Activated CD8-positive, alpha-beta memory T cell treated with anti-CD3 and anti-CD28 coated beads, Interleukin-2, amount 50 U/mL, for 24 hours (primary cell): ENCODE measurements around the gene FKBP1A.
"Not testable (repeated sequence)": the region's sequence is repeated elsewhere in the genome, so short reads cannot be mapped to it uniquely, and the experiment has no call there.

Source experiments
- DNase-seq: peaks from one replicate; pipeline ENCODE4 v3.0.0-alpha.2; 2020; ENCODE audit errors: extremely low read depth

FKBP1A gene

DNA sequence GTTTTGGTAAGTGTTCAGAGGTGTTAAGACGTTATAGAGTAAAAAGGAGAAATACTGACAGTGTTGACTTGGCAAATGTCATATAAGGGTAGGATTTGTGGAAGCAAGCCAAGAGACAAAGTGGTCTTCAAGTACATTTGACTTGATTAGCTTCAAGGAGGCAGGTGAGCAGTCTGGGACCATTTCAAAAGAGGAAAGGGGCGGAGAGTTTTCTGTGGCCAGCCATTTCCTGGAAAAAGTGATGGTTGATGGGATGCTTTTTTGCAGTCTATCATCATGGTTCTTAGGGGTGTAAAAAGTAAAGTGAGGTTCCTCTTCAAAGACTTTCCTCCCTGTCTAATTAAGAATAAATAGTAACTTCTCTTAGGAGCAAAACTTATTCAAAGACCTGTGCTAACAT, 28.7 kb downstream of the FKBP1A start:
- no peak for DNase-seq

DNA sequence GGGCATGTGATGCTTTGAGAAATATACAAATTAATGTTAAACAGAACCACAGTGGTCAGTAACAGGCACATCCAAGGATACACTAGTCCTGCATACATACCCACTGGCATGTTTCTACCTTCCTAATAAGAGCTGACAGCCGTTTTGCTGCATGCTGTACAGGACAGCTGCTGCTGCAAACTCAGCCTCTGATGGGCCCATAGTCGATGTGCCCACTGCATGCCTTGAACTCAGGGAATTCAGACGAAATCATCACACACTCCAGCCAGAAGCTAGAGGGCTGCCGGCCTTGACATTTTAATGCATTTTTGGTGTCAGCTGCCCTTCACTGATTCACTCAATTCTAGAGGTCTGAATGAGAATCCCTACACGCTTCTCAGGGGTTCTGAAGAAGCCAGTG, 29.3 kb downstream of the FKBP1A start:
- no peak for DNase-seq

DNA sequence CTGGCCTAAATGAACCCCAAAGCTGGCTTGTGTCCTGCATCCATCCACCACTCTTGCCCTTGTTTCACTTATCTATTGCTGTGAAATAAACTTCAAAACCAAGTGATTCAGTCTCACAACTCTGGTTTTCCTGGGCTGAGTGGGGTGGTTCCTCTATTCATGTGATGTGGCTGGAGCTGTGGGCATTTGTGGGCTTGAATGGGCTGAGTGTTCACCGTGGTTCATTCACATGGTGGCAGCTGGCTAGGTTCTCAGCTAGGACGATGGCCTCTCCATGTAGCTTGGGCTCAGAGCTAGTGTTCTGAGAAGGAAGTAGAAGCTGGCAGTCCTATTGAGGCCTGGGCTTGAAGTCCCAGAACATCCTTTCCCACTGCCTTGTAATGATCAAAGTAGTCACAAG, 30.4 kb downstream of the FKBP1A start:
- DNase-seq: no peak

DNA sequence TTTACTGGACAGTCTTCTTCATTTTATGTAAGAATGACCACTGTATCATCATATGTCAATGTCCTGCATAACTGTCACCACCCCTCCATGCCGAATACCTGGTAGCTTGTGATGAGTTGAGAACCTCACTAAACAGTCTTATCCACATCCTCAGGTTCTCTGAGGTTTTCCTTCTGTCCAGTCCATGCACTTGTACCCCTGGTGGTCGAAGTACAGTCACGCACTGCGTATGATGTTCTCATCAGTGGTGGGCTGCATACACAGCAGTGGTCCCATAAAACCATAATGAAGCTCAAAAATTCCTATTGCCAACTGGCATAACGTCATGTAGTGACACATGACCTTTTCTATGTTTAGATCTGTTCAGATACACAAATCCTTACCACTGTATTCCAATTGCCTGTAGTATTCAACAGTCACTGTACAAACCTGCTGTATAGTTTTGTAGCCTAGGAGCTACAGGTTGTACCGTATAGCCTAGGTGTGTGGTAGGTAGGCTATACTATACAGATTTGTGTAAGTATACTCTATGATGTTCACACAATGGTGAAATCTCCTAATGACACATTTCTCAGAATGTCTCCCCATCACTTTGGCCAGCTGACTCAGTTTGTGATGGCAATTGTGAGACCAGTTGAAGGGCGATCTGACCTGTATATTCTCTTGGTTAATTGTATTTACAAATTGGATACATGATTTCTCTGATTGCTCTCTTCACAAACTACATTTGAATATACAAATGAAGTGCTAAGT, 32.6 kb downstream of the FKBP1A start:
- no peak for DNase-seq

DNA sequence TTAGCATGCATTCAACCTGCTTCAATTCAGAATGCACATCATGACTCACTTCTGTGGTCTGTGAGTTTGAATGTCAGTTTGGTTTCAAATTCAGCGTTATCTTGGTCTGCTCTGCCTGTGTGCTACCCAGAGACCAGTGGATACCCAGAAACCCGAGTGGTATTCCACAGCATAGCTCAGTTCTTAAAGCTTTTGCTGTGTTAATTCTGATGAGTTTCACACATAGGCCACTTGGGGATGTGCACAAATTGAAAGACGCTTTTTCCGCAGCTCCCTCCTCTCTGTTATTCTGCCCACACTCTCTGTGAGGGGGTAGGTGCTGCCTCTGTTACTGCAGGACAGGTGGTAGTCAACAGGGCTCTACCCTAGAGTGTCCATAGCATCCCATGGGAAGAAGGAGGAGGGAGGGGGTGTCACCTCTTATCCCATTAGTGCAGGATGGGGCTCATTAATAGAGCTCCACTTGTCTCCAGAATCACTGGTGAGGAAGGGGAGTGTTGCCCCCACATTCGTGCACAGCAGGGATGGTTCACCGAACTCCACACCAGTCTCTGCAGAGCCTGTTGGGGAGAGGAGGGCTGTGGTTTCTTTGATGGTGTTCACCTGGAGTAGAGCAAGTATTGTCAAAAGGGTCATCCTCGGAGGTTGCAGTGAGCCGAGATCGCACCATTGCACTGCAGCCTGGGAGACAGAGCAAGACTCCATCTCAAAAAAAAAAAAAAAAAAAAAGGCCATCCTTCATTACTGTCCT, 34.8 kb downstream of the FKBP1A start:
- no peak for DNase-seq

DNA sequence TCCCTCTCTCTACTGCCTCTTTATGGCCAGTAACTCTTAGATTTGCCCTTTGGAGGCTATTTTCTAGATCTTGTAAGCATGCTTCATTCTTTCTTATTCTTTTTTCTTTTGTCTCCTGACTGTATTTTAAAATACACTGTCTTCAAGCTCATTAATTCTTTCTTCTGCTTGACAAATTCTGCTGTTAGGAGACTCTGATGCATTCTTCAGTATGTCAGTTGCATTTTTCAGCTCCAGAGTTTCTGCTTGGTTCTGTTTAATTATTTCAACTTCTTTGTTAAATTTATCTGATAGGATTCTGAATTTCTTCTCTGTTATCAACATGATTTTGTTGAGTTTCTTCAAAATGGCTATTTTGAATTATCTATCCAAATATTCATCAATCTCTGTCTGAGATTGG, 38.9 kb downstream of the FKBP1A start:
- DNase-seq: no peak

DNA sequence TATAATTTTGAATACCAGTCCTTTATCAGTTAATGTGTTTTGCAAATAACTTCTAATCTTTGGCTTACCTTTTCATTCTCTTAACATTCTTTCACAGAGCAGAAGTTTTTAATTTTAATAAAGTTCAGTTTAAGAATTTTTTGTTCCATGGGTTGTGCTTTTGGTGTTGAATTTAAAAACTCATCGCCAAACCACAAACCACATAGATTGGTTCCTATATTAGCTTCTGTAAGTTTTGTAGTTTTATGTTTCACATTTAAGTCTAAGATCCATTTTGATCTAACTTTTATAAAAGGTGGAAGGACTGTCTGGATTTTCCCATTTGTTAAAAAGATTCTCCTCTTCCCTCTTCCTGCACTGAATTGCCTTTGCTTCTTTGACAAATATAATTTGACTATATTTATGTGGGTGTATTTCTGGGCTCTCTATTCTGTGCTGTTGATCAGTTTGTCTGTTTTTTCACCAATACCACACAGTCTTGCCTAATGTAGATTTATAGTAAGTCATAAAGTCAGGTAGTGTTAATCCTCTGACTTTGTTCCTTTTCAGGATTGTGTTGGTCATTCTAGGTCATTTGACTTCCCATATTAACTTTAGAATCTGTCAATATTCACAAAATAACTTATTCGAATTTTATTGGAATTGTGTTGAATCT, 46.4 kb downstream of the FKBP1A start:
- no peak for DNase-seq

DNA sequence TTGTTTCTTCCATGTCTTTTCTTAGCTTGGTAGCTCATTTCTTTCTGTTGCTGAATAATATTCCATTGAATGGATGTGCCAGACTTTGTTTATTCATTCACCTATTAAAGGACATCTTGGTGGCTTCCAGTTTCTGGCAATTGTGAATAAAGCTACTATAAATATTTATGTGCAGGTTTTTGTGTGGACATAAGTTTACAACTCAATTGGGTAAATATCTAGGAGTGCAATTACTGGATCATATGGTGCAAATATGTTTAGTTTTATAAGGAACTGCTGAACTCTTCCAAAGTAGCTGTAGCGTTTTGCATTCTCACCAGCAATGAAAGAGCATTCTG, 47.1 kb downstream of the FKBP1A start:
- no peak for DNase-seq

DNA sequence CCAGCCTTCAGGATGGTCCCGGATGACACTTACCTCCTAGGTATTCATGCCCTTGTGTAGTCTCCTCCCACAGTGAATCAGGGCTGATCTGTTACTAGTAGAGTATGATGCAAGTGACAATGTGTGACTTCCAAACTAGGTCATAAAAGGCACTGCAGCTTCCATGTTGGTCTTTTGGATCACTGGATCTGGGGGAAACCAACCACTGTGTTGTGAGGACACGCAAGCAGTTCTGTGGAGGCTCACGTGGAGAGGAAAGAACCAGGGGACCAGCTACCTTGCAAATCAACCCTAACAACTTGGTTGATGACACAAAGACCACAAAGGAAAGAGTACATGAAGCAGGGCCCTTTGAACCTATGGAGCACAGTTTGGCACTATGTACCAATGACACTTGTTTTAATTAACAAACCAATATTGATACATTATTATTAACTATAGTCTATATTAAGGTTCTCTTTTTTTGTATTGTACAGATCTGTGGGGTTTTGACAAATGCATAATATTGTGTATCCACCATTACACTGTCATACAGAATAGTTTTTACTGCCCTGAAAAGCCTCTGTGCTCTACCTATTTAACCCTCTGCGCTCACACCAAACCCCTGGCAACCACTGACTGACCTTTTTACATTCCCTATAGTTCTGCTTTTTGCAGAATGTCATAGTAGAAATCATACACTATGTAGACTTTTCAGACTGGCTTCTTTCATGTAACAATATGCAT, 47.7 kb downstream of the FKBP1A start:
- DNase-seq: no peak

DNA sequence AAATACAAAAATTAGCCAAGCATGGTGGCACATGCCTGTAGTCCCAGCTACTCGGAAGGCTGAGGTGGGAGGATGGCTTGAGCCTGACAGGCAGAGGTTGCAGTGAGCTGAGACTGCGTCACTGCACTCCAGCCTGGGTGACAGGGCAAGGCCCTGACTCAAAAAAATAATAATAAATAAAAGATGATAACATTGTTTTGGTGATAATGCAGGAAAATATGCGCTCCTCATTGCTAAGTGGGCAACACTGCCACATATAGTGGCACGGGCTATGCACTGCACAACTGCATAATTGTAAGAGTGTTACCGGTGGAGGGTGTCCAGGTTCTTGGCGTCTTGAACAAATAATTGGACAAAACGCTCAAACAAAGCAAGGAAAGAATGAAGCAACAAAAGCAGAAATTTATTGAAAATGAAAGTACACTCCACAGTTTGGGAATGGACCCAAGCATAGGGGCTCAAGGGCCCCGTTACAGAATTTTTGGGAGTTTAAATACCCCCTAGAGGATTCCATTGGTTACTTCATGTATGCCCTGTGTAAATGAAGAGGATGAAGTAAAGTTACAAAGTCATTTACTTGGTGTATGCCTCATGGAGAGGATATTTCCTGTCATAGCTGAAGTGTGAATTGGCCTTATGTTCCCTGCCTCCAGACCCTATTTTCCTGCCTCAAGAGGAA, 49.3 kb downstream of the FKBP1A start:
- DNase-seq: not testable (repeated sequence)

DNA sequence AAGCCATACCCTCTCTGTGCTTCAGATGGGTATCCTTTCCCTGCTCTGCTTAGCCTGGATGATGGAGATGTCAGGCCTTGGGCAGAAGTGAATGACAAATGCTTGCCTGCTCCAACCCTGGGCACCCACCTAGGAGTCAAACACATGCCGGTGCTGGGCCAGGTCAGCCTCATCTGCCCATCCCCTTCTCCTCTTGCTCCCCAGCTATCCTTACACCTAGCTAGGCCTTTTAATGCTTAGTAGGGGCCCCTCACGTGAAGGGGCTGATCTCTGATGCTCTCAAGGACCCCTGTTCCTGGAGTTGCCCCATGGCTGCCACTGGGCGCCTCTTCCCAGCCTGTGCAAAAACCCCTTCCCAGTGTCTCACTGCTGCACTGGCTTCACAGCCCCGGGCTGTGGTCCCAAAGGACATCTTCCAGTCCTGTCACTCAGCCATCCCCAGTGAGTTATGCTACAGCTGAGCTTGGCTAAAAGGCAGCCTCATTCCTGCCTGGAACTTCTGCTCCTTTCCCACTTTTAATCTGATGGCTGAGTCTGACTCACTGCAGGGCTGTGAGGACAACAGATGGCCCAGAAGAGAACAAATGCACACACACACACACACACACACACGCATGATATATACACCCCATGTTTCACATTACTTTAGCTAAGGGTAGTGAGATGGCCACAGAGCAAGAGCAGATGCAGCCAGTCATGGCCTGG, 51.1 kb downstream of the FKBP1A start:
- DNase-seq: no peak

DNA sequence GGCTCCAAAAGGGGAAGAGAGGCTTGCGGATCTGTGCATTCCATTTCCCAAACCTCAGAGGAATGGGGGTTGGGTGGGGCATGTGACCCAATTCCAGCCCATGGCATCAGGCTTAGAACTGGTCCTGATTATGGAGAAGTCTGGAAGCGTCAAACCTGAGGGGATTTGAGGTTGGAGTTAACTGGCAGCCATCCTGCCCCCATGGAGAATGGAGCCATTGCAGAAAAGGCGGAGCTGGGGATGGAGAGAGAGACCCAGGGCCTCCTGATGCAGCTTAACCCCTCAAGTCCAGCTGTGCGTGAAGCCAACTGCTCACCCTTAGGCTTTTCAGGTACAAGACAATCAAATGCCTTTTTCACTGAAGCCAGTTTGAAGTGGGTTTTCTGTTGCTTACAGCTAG, 54.1 kb downstream of the FKBP1A start:
- DNase-seq: no peak

DNA sequence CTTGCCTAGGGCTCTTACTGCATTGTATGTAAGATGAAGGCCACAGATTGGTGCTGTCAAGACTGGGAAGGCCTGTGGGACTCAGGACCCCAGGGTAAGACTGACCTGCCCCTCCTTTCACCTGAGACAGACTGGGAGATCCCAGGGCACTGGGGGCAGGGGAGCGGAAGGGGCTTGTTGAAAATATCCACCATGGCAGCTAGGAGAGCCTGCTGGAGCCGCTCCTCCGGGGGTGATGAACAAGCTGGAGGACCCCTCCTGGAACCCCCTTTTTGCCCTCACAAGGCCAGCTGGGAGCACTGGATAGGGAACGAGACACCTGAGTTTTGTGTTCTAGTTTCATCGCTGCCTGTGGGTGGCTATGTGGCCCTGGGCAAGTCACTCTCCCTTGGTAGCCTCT, 54.8 kb downstream of the FKBP1A start:
- DNase-seq: no peak

DNA sequence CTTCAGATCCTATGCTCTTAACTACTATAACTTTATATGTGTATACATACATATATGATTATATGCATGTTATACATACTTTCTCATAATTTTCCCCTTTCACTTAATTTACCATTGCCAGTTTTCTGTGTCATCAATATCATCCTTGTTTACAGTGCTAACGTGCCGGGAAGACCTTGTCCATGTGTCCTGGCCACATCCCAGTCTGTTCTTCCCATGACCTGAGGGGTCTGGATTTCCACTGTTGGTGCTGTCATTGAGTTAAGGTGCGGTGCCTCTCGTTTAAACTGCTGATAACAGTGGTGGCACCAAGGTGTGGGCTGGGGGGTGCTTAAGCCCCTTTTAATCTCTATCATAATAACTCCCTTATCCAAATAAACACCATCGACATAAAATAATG, 55.4 kb downstream of the FKBP1A start:
- no peak for DNase-seq

DNA sequence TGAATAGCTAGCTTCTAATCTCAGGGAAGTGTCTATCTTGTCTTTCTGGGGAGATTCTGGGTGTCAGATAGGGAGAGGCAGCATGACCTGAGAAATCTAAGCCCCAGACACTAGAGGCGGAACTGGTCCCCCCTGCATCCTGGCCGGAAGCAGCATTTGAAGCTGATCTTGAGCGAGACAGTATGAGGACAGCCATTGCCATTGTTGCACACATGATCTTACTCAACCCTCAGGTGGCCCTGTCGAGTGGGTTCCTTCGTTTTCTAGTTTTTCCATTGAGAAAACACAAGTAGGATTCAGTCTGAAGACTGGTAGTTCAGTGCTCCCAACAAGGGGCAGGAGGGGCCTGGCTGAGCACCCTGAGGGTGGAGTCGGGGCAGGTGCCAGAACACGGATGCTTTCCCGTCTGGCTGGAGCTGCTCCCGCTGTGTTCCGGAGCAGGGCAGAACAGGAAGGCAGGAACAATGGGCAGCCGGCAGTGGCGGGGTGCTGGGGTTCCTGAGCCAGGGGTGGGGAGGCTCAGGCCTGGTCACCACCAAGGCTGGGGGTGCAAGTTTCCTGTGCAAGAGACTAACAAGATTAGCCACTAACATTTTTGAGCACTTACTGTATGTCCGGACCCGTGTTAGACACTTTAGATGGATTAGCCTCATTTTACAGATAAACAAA, 56.0 kb downstream of the FKBP1A start:
- no peak for DNase-seq

DNA sequence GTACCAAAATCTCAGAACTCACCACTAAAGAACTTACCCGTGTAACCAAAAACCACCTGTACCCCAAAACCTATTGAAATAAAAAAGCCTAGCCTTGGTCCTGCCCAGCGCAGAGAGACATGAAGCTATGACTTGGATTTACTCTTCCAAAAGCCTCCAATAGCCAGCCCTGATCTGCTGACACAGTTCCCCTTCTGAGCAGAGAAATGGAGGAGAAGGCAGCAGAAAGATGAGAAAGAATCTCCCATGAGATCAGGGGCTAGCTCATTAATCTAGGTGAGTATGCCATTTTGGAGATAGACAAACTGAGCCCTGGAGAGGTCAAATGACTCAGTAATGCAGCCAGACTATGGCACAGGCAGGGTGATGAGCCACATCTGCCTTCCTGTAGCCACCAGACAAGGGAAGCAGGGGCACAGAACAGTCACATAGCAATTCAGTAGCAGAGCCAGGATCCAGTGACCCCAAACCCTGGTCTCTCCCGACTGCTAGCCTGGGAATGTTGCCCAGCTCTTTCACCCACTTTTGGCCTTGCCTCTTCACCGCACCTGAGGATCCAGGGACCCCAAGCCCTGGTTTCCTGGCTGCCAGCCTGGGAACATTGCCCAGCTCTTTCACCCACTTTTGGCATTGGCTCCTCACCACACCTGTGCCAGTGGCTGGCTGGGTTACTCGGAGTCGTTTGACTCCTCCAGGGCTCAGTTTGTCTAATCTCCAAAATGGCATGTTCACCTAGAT, 56.7 kb downstream of the FKBP1A start:
- no peak for DNase-seq

DNA sequence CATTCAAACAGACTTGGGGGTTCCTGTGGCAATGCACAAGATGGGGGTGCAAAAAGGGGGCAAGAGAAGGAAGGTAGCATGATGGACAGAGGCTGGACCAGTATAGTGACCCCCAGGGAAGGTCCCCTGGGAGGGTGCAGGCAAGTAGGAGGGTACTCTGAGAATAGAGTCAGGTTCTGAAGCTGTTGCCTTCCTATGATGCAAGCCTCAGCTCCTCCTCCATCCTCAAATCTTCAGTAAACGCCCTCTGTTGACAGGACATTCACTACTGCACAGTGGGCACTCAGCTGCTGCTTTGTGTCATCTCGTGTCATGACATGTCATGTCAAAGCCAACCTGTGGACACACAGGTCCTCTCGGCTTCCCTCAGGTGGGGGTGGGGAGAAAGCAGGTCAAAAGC, 58.1 kb downstream of the FKBP1A start:
- no peak for DNase-seq

DNA sequence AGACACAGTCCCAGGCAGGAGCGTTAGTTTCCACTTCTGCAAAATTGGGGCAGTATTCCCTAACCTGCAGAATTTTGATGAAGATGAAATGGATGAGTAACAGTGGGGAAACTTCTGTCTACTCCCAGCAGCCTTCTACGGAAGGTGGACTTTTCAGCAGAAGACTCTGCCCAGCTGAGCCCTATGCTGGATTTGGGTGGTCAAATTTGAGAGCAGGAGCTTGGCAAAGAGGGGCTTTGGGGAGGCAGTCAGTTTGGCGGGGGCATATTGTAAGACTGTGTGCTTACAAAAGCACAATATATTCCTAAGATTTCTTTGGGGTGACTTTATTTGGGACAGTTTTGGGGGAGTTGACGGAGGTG, 58.5 kb downstream of the FKBP1A start:
- no peak for DNase-seq

DNA sequence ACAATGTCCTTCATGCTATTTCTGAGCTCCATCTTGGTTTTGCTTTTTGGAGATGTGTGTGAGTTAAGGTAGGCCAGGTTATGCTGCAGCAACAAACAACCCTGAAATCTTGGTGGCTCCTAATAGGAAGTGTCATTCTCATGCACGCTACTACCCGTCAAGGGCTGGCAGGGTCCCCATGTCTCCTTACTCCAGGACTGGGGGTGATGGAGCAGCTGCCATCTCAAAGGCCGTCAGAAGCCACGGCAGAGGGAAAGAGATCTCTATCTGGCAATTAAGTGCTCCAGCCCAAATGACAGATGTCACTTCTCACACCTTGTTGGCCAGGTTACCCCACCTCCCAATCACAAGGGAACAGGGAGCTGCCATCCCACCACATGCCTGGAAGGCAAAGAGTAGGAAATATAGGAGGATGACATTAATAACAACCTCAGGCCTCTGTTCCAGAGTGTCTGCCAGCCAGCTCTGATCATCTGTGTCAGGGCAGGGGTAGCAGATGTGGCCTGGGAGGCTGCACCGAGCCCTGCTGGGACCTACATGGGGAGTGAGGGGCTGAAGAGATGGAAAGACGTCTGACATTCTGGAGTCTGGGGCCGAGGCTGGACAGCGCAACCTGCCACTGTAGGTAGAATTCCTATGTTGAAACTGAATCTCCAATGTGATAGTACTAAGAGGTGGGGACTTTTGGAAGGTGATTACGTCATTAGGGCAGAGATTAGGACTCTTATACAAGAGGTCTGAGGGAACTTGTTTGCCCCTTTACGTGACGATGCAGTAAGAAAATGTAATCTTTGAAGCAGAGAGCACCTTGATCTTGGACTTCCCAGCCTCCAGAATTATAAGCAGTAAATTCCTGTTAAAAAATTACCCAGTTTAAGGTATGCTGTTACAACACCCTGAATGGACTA, 59.1 kb downstream of the FKBP1A start:
- DNase-seq: no peak
